NCI-H226 (cell line): ENCODE measurements around the gene CDX1.

ENCODE experiments used
- DNase-seq: peaks from one replicate; pipeline ENCODE4 v3.0.0-alpha.2; 2015

The CDX1 gene

DNA sequence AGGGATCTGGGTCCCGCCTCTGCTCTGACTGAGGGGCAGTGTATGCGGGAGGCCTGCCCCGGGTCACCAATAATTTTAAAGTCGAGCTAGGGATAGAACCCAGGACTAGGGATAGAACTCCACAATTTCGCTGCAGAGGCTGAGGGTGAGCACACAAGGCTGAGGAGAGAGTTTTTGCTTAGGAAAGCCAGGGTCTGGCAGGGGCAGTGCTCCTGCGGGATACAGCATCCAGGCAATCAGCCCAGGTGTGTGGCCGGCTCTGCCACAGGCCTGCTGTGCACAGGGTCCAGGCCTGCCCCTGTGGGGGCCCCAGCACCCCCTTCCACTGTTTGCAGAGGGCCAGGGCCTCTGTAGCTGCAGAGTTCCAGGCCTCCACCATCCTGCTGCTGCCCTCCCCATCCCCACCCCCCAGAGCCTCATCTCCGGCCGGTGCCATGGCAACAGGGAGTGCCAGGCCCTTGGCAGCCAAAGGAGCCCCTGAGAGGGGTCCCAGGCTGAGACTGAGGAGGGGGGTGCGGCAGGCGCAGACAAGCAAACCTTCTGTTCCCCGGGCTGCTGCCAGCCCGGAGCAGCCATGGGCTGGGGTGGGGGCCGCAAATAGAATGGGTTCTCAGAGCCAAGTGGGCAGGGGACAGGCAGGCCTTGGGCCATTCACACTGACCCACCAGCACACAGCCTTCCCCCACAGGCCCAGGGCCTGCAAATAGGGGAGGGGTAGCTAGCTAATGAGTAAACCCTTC, 19.5 kb upstream of the CDX1 start:
- DNase-seq = no peak

DNA sequence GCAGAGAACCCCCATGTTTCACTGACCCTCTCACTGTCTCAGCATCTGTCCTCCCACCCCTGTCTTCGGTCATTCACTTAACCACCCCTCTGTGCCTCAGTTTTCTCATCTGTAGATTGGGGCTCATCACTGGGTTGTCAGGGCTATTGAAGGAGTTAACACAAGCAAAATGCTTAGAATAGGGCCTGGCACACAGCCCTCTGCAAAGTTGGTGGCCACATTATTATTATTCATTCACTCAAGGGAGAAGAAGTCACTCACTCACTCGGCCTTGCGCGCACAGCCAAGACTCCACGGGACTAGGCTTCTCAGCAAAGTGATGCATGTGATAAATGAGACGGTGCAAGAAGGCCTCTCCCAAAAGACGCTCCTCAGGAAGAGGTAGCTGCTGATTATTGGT, 18.9 kb upstream of the CDX1 start:
- no peak for DNase-seq

DNA sequence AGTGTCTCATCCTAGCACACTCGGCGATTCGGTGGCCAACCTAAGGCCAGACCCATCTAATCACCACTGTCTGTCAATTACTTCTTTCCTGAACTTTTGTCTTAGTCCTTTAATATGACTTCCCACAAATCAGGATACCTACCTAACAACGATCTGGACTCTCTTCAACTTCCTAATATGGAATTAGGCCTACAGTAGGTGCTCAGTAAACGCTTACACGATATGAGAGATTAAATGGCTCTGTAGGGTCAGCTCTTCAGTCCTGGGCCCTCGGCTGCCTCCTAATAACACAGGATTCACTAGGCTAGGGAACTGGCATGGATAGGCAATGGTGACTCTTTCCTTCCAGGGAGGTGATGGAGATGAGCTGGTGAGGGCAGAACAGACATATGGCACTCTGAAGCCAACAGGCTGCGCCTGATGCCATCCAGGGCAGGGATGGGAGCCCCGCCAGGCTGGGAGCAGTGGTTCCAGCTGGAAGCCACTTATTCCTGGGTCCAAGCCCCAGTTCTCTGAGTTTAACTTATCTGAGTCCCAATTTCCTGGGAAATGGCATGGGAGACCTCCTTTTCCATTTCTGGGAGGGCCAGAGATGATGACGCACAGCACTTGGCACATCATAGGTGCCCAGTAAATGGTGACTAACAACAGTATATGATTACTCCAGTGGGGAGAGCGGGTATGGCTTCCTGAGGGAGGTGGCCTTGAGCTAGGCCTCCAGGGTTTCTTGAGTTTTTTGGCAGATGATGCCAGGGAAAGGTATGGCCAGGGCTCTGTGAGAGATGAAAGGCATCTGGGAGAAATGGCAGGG, 18.3 kb upstream of the CDX1 start:
- no peak for DNase-seq

DNA sequence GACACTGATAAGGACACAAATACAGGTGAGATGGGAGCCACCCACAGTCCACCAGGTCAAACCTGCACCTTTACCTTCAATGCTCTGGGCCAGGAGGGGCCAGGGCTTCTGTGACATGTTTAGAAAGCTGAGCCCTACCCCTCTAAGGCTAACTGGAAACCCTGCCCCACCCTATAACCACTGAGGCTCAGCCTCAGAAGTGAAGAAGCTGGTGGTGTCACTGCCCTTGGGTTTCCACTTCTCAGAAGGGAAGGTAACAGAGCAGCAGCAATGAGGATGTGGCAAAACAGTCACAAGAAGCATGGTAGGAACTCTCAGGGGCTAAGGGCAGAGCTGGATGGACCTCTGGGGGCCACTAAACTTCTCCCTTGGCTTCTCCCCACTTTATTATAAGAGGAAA, 17.0 kb upstream of the CDX1 start:
- no peak for DNase-seq

DNA sequence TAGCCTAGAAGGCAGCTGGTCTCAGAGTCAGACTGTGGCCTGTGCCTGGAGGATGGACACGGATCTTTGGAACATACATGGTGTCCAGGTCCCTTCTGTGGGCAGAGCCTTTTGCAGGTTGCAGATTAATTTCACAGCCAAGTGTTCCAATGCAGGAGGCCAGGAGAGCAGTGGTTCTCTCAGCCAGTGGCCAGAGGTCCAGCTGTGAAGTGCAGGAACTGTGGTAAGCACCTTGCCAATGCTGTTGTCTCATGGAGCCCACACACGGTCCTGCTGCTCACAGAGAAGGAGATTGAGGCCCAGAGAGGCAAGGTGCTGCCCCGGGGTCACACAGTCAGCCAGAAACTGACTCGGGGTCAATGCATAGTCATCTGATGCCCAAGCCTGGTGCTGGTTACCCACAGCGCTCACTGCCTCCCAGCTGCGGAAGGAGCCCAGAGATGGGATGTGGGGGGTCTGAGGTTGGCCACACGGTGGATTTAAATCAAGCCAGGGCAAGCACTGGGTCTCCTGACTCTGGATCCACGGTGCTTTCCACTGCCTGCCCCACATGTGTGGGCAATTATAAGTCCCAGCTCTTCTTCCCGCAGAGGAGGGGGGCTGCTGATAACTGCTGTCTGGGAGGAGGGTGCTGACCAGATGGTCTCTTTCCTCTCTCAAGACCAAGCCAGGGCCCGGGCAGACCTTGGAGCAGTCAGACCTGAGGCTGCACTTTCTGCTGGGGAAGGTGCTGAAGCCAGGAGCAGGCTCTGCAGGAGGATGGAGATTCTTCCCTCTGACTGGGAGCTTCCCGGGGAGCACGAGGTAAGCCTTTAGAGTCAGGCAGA, 13.7 kb upstream of the CDX1 start:
- DNase-seq = no peak

DNA sequence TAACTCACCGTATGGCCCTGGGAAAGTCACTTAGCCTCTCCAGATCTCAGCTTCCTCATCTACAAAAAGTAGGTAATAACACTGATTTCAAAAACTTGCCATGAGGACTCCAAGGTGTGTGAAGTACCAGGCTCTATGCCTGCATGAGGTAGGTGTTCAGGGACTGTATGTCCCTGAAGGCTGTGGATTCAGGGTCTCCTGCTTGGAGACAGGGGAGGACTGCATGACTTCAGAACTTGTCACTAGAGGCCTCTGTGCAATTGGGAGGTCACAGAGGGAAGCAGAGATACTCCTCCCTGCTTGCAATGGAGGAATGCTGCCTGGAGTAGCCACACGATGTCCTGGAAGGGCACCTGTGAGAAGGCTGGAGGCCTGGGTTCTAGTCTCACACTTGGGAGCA, 13.1 kb upstream of the CDX1 start:
- no peak for DNase-seq

DNA sequence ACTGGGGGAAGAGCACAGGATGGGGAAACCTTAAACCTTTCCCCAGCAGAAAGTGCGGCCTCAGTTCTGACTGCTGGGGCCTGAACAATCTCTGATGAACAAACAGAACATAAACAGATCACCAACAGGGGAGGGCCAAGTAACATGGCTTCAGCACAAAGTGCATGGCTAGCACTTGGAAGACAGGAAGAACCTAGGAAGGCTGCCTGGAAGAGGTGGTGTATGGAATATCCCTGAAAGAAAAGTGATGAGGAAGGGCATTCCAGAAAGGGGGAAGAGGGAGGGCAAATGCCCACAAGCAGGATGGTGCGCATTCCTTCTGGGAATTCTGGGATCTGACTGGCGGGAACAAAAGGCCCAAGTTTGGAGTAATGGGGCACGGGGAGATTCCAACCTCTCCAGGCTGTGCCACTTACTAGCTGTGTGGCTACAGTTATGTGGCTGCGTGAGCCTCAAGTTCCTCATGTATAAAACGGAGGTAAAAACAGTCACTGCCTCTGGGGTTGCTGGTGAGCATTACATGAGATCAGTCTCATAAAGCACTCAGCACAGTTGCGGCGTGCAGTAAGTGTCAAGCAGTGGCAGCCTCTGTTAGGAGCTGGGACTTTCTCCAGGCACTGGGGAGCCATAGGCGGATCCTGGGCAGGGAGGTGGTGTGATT, 12.5 kb upstream of the CDX1 start:
- no peak for DNase-seq

DNA sequence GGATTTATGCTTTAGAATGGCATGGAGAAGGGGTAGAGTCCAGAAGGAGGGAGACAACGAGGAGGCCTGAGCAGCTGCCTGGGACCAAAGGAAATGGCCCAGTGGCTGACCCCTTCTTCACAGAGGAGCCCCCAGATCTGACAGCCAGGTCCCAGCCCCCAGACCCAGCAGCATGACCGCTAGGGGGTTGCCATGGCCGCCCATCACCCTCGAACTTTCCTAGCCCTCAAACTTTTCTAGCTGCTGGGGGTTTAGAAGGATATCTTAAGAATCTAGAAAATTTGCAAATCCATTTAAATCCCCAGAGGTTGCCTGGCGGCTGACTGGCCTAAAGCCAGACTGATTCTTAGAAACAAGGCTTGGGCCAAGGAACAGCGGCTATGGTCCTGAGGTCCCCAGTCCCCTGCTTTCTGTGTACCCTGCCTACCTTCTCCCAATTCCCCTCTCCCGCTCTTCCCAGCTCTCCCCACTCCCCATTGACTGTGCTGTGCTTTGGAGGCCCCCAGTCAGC, 11.9 kb upstream of the CDX1 start:
- DNase-seq = no peak

DNA sequence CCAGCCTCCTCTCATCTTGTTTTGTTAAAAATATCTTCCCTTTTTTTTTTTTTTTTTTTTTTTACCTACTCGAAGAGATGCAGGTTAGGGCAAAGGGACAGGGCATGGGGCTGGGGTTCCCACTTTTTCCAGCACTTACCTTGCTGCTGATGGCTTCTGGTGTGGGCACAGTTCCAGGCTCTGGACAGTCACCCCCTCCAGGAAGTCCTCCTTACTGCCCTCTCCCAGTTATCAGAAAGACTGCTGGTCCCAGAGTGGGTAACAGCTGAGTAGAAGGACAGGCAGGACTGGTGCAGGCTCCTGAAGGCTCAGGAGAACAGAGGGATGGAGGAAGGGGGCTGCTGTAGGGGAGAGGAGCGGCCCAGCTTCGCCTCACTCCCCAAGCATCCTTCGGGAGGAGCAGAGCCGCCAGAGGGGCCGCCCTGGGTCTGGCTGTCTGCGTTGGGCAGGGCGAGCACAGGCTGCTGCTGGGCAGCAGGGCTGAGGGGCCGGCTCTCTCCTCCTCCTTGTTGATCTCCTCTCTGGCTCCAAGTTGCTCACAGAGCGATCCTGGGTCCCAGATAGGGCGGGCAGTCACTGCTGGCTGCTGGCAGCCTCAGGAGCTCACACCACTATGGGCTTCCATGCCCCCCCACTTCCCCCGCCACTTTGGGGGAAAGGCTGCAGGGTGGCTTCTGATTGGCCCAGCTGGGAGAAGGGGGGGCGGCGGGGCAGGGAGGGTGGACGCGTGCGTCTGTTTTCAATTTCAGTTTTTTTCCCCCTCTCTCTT, 11.1 kb upstream of the CDX1 start, which contains the start of gene PDGFRB:
Gene PDGFRB (minus strand): TSS at position 588 of the 769 bp plus-strand sequence. CDS start 18,798 bp downstream, outside the sequence.
- peak; percentile 55 for DNase-seq

DNA sequence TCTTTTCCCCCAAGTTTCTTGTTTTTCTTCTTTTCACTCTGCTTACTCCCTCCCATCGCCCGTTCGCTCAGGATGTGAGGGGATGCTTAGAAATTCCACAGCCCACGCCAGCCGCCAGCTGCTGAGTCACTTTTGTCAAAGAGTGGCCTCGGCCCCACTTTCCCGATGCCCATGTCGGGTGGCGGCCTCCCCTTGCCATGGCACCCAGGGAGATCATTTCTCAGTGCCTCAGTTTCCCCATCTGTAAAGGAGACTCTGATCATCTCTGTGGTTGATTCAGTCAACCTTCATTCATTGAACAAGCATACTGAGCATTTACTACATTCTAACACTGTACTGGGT, 10.6 kb upstream of the CDX1 start:
- no peak for DNase-seq

DNA sequence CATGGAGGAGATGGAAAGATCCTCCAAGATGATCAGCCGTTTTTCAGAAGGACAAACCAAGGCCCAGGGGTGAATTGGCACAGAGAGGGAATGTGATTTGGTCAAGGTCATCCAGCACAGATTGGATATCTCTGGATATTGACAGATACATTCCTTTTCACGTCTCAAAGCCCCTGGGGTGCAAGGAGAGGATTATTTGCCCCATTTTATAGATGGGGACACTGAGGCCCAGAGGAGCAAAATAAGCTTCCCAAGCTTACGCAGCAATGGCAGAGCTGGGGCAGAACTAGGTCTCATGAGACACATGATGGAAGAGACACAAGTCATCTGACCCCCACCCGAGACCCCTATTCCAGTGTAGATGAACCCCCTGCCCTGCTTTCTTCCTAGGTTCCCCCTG, 10.0 kb upstream of the CDX1 start:
- no peak for DNase-seq

DNA sequence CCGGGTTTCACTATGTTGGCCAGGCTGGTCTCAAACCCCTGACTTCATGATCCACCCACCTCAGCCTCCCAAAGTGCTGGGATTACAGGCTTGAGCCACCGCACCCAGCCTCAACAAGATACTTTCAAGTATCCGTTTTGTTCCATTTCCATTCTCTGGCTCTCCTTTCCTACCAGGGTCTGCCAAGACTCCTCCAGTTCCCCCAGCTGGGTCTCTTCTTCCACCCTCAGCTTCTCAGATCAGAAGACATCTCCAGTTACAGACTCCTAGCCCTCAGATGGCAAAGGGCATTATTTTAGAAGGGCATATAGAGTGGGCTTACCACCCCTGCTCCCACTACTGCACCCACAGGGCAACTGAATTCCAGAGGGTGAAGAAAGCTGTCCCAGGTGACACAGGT, 9.4 kb upstream of the CDX1 start:
- DNase-seq = no peak

DNA sequence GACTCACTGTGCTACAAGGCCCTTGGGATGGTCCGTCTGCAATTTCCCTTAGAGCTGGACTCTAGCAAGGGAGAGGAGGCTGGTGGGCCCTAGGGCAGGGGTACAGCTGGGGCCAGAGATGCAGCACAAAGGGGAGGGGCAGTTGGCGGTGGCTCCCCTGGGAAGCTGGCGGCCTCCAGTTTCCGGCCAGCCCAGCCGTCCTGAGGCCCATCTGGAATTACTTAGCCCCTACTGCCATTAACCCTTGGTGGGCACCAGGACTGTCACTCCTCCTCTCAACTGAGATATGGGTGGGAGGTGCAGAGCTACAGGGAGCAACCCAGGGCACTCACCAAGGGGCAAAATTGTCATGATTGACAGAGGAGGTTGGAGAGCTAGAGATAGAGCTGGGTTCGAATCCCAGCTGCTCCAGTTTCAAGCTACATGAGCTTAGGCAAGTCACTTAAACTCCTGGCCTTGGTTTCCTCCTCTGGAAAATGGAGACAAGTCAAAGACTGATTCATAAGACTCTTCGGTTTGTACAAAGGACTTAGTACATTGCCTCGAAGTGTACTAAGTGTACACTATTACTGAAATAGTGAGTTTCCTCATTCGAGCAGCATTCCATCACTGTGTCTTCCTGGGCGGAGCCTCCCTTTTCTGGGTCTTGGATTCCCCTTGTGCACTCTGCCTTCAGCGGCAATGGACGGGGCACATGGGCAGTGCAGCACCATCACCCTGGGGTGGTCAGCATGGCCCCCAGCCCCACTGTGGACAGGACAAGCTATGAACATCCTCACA, 8.2 kb upstream of the CDX1 start:
- DNase-seq = no peak

DNA sequence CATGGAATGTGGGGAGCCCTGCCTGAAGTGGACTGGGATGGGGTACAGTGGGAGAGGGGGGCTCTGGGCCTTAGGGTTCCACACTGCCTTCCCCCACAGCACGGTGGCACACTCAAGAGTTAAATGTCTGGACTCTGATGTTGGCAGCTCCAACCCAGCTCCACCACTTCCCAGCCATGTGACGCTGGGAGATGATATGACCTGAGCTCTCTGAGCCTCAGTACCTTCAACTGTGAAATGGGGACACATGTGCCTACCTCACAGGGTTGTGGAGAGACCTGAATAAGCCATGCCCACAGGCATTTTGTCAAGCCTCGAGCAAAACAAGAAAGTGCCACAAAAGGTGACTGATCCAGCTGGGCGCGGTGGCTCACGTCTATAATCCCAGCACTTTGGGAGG, 7.5 kb upstream of the CDX1 start:
- no peak for DNase-seq

DNA sequence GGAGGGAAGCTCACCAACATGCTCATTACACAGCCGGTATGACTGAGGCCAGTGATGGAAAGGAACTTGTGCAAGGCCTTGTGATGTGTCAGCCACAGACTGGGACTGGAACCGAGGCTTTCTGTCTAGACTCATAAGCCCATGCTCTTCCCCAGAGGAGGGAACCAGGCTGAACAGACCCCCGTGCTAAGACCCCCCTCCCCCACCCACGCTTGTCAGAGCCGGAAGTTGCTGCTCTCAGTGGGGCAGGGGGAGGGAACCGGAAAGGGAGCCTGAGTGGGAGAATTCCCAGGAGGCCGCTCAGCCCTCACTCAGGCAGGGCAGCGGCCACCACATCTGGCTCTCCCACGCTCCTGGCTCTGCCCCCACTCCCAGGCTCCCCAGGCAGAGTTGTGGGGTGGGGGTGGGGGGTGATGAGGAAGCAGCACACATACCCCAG, 6.8 kb upstream of the CDX1 start:
- DNase-seq = no peak

DNA sequence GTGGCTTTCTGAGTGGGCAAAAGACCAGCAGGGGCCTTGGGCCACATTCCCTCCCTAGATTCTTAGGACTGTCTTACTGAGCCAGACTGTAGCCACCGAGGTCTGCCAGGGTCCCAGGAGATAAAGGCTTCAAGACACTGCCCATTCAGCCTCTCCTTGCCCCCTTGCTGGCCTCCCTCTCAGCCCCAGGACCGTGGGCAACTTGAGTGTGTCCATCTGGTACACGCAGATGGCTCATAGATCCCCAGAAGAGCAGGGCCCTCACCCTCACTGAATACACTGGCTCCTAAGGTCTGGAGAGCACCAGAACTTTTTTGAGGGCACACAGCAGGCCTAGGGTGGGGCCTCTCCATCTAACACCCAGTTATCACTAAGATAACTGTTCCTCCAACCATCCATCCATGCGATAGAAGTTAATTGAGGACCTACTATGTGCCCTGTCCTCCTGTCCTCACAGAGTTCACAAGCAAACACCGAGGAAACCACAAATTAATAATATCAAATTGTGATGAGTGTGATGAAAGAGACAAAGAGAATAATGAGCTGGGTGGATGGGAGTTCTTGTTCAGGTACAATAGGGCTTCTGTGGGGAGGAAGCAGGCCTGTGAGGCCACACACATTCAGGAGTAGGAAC, 6.0 kb upstream of the CDX1 start:
- DNase-seq = no peak

DNA sequence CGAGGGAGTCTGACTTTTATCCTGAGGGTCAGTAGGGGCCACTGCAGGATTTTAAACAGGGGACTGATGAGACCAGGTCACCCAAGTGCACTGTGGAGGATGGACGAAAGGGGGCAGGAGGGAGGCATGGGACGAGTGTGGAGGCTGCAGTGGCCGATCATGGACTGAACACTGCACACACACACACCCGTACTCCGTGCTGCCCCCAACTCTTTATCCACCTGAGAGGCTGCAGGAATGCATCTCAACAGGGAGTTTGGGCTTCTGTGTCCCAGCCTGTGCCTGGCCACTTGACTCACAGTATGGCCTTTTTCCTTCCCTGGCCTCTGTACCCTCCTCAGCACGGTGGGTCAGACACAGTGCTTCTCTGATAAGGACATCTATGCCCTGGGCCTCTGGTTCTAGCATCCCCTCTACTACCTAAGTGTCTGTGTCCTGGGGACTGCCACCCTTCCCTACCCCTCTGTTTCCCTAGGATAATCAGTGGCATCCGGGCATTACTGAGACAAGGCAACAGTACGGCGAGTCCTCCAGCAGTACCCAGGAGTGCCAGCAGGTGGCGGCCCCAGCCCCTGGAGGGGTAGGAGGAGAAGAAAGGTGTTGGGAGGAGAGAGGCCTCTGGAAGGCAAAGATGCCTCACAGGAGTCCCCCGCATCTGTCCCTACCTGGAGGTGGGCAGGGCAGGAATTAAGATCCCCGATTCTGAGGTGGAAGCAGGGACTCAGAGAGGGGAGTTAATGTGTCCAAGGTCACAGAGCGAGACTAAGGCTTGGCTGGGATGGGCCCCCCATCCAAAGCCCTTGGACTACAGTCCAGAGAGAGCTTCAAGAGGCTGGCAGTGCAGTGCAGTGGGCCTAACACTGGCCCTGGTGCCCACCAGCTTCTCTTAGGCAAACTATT, 5.1 kb upstream of the CDX1 start:
- peak; percentile 62 for DNase-seq

DNA sequence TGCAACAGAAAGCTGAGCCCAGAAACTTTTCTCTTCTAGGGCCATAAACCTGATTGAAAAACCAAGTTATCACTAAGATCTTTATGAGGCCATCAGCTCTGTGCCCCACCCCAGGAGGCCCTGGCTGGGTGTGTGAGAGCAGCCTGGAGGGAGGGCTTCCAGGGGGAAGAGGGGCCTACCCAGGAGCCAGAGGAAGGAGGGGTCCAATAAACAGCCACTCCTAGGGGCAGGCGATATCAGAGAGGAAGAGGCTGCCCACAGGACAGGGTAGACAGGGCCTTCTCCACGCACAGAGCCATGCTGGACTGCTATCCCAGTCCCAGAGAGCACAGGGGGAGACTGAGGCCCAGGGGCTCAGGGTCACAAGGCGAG, 4.5 kb upstream of the CDX1 start:
- DNase-seq = no peak

DNA sequence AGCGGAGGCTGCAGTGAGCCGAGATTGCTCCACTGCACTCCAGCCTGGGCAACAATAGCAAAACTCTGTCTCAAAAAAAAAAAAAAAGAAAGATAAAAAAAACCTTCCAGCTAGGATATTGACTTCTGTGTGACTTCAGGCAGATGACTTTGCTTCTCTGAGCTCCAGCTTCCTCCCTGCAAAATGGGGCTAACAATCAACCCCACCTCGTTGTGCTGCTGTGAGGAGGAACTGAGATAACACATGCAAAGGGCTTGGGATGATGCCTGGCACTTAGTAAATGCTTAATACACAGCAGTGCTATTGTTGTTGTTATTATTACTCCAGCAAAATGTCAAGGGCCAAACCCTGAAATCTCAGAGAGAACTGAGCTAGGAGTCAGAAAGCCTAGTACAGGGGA, 3.5 kb upstream of the CDX1 start:
- no peak for DNase-seq
